ENCODE measurements around the gene ZNF407.

ZNF407 gene

DNA sequence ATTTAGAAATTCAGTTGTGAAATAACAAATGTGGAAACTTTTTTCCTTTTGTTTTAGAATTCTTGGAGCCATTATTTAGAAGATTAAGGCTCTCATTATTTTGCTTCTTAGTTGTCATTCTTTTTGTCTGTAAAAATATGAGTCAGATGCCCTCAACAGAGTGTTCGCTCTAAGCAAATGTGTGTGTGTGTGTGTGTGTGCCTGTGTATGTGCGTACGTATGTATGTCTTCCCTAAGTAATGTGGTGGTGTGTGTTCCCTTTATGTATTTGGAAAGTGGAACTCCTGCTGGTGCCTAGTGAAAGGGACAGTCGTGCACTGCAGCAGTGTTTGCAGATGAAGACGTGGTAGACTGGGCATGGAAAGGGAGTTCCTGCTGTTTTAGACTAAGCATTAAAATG is 27.5 kb downstream of the ZNF407 start:
- no peak for TF ChIP-seq Cebpa-rat (IDR thresholded peaks at IDR 0.05)

DNA sequence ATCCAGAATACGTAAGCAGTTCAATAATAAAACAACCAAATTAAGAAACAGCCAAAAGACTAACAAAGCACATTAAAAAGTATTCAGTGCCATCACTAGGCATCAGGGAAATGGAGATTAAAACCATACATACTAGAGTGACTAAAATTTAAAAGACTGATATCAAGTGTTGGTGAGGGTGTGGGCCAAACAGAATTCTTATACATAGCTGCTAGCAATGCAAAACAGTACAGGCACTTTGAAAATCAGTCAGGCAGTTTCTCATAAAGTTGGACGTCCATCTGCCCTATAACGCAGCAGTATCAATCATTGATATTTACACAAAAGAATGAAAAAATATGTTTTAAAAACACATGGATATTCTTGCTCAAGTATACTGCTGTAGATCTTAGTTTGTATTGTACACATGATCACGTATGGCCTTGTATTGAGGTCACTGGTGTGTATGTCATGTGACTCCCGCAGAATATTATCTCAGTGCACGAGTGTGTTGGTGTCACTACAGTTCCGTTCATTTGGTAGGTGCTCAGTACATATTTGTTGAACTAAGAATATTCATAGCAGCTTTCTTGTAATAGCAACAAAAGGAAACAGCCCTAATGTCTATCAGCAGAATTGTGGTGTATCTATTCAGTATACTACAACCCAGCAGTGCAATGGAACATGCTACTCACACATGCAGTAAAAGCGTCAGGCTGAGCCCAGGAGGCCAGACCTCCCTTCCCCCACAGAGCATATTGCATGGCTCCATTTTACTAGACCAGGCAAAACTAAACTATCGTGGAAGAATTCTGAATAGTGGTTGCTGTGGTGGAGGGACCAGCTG is 28.6 kb downstream of the ZNF407 start:
- TF ChIP-seq Cebpa-rat (IDR thresholded peaks at IDR 0.05), result no peak
- Histone ChIP-seq H3K27ac (no peak overlapping the region), H3K4me3 (no peak overlapping the region), H3K9ac (no peak overlapping the region), H3K27me3 (no peaks in the 10 kb centered on the region), H3K9me3 (replicated peaks in 1 of 11) (peaks cover 0 to 9% (median 6%) of the 10 kb centered on the region in 11 experiments; a peak in 8 of 22 replicates), H3K4me1 (peaks cover 25 to 62% (median 39%) of the 10 kb centered on the region in 10 experiments), H3K4me2 (peak overlapping the region in 1 of 11 experiments; percentile 3; a peak in 1 of 22 replicates), H4K20me1 (peaks cover 3 to 63% (median 39%) of the 10 kb centered on the region in 11 experiments; a peak in 19 of 22 replicates), H3K36me3 (peaks cover 0 to 11% (median 5%) of the 10 kb centered on the region in 11 experiments; a peak in 4 of 22 replicates)

More for the DNA sequence above, 27.5 kb downstream of the ZNF407 start:
- Histone ChIP-seq H3K9me3 (replicated peaks in 1 of 11) (peaks cover 0 to 9% (median 6%) of the 10 kb centered on the region in 11 experiments; a peak in 8 of 22 replicates), H3K4me1 (peaks cover 14 to 60% (median 33%) of the 10 kb centered on the region in 10 experiments), H3K4me3 (no peak overlapping the region), H3K4me2 (0 out of 22 replicates have a peak overlapping the region, but pooled peaks of 2 of the 11 experiments have one; percentile 5 to 14), H4K20me1 (peaks cover 4 to 74% (median 44%) of the 10 kb centered on the region in 11 experiments; a peak in 20 of 22 replicates), H3K27me3 (no peaks in the 10 kb centered on the region), H3K9ac (no peak overlapping the region), H3K36me3 (peaks cover 0 to 11% (median 5%) of the 10 kb centered on the region in 11 experiments; a peak in 4 of 22 replicates), H3K27ac (no peak overlapping the region)

DNA sequence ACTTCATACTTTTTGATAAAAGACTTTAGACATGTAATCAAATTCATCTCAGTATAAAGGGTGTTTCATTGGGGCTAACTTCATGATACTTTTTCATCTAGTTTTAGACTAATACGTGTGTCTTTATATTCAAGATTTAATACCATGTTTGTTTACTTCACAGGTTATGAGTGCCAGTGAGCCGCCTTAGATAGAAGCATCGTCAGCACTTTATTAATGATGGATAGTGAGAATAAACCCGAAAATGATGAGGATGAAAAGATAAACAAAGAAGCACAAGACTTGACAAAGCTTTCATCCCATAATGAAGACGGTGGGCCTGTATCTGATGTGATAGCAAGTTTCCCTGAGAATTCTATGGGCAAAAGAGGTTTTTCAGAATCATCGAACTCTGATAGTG is 33.1 kb downstream of the ZNF407 start:
- Histone ChIP-seq H3K36me3 (peaks cover 4 to 47% (median 42%) of the 10 kb centered on the region in 11 experiments; a peak in 21 of 22 replicates), H3K9ac (peak overlapping the region; percentile 4 to 70 (median 63); a peak in 19 of 22 replicates), H3K27ac (peak overlapping the region; percentile 22 to 82 (median 72); a peak in 21 of 22 replicates), H3K4me2 (peak overlapping the region; percentile 66 to 98 (median 81)), H3K9me3 (replicated peaks in 1 of 11) (peaks cover 0 to 34% (median 6%) of the 10 kb centered on the region in 11 experiments; a peak in 9 of 22 replicates), H3K27me3 (no peaks in the 10 kb centered on the region), H3K4me3 (peak overlapping the region in 8 of 10 experiments; percentile 6 to 45 (median 32); a peak in 11 of 20 replicates), H4K20me1 (peaks cover 0 to 17% (median 4%) of the 10 kb centered on the region in 11 experiments; a peak in 9 of 22 replicates), H3K4me1 (peaks cover 29 to 70% (median 49%) of the 10 kb centered on the region in 10 experiments)
- no peak for TF ChIP-seq Cebpa-rat (IDR thresholded peaks at IDR 0.05)

DNA sequence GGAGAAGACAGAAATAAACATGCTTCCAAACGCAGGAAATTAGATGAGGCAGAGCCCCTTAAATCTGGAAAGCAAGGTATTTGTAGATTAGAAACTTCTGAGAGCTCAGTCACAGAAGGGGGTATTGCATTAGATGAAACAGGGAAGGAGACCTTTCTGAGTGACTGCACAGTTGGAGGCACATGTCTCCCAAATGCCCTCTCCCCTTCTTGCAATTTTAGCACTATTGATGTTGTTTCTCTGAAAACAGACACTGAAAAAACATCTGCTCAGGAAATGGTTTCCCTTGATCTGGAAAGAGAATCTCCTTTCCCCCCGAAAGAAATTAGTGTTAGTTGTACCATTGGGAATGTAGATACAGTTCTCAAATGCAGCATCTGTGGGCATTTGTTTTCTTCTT is 33.5 kb downstream of the ZNF407 start:
- H3K4me3 ChIP-seq, result peak overlapping the region in 9 of 10 experiments; percentile 6 to 45 (median 29); a peak in 14 of 20 replicates
- peaks cover 7 to 49% (median 43%) of the 10 kb centered on the region in 11 experiments; a peak in 21 of 22 replicates for H3K36me3 ChIP-seq
- peak overlapping the region; percentile 66 to 98 (median 81) for H3K4me2 ChIP-seq
- H3K27me3 ChIP-seq, result no peaks in the 10 kb centered on the region
- H4K20me1 ChIP-seq, result peaks cover 0 to 13% (median 4%) of the 10 kb centered on the region in 11 experiments; a peak in 9 of 22 replicates
- H3K9me3 ChIP-seq (replicated peaks in 1 of 11), result peaks cover 0 to 34% (median 6%) of the 10 kb centered on the region in 11 experiments; a peak in 9 of 22 replicates
- H3K9ac ChIP-seq, result peak overlapping the region; percentile 4 to 70 (median 63); a peak in 20 of 22 replicates
- no peak for TF ChIP-seq Cebpa-rat (IDR thresholded peaks at IDR 0.05)
- peaks cover 29 to 70% (median 49%) of the 10 kb centered on the region in 10 experiments for H3K4me1 ChIP-seq
- H3K27ac ChIP-seq, result peak overlapping the region in 10 of 11 experiments; percentile 53 to 82 (median 74); a peak in 20 of 22 replicates

DNA sequence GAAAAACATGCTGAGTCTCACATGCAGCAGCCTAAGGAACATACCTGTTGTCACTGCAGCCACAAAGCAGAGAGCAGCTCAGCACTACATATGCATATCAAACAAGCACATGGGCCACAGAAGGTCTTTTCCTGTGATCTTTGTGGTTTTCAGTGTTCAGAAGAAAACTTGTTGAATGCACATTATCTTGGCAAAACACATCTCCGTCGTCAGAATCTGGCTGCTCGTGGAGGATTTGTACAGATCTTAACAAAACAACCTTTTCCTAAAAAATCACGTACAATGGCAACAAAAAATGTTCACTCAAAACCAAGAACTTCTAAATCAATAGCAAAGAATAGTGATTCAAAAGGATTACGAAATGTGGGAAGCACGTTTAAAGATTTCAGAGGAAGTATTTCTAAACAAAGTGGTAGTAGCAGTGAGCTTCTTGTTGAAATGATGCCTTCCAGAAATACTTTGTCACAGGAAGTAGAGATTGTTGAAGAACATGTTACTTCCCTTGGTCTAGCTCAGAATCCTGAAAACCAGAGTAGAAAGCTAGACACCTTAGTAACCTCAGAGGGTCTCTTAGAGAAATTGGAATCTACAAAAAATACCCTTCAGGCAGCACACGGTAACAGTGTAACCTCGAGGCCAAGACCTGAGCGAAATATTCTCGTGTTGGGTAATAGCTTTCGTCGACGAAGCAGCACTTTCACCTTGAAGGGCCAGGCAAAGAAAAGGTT is 34.1 kb downstream of the ZNF407 start:
- H3K4me3 ChIP-seq, result peak overlapping the region in 9 of 10 experiments; percentile 6 to 45 (median 29); a peak in 14 of 20 replicates

DNA sequence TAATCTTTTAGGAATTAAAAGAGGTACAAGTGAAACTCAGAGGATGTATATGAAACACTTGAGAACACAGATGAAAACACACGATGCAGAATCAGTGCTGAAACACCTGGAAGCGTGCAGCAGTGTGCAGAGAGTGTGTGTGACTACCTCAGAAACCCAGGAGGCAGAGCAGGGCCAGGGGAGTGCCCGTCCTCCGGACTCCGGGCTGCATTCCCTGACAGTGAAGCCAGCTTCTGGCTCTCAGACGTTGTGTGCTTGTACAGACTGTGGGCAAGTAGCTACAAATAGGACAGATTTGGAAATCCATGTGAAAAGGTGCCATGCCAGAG is 34.6 kb downstream of the ZNF407 start:
- Histone ChIP-seq H3K4me2 (peak overlapping the region; percentile 66 to 98 (median 81)), H3K27ac (peak overlapping the region in 10 of 11 experiments; percentile 53 to 82 (median 74); a peak in 20 of 22 replicates), H3K4me1 (peaks cover 29 to 71% (median 52%) of the 10 kb centered on the region in 10 experiments)

More for the DNA sequence above, 34.1 kb downstream of the ZNF407 start:
- Histone ChIP-seq H3K27ac (peak overlapping the region in 10 of 11 experiments; percentile 53 to 82 (median 74); a peak in 20 of 22 replicates), H3K36me3 (peaks cover 7 to 50% (median 46%) of the 10 kb centered on the region in 11 experiments; a peak in 21 of 22 replicates), H3K4me1 (peaks cover 29 to 71% (median 49%) of the 10 kb centered on the region in 10 experiments), H3K27me3 (no peaks in the 10 kb centered on the region), H3K9me3 (replicated peaks in 1 of 11) (peaks cover 0 to 34% (median 6%) of the 10 kb centered on the region in 11 experiments; a peak in 9 of 22 replicates), H3K4me2 (peak overlapping the region; percentile 66 to 98 (median 81)), H4K20me1 (peaks cover 0 to 8% (median under 1%) of the 10 kb centered on the region in 11 experiments; a peak in 7 of 22 replicates), H3K9ac (peak overlapping the region; percentile 4 to 70 (median 63); a peak in 21 of 22 replicates)
- TF ChIP-seq Cebpa-rat (IDR thresholded peaks at IDR 0.05), result peak in 2 of 11 experiments; percentile 28 to 32; a peak in 4 of 22 replicates

DNA sequence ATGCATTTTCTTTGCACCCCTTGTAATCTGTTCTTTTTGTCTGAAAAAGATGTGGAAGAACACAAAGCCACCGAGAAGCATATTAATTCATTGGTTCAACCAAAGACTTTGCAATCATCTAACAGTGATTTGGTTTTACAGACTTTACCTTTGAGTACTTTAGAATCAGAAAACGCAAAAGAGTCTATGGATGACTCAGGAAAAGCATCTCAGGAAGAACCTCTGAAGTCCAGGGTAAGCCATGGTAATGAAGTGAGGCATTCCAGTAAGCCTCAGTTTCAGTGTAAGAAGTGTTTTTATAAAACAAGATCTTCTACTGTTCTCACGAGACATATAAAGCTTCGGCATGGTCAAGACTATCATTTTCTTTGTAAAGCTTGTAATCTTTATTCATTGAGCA is 35.2 kb downstream of the ZNF407 start:
- H3K36me3 ChIP-seq, result peaks cover 7 to 58% (median 47%) of the 10 kb centered on the region in 11 experiments; a peak in 21 of 22 replicates
- no peaks in the 10 kb centered on the region for H3K27me3 ChIP-seq
- no peaks in the 10 kb centered on the region; a peak in 2 of 22 replicates for H4K20me1 ChIP-seq
- H3K4me3 ChIP-seq, result no peak overlapping the region
- H3K9me3 ChIP-seq (replicated peaks in 1 of 11), result peaks cover 0 to 34% (median 6%) of the 10 kb centered on the region in 11 experiments; a peak in 9 of 22 replicates
- peak overlapping the region in 5 of 11 experiments; percentile 48 to 66 (median 61); a peak in 7 of 22 replicates for H3K9ac ChIP-seq
- H3K4me2 ChIP-seq, result peak overlapping the region in 9 of 11 experiments; percentile 66 to 98 (median 83); a peak in 17 of 22 replicates
- H3K27ac ChIP-seq, result peak overlapping the region in 10 of 11 experiments; percentile 53 to 82 (median 74); a peak in 18 of 22 replicates
- H3K4me1 ChIP-seq, result peaks cover 29 to 75% (median 57%) of the 10 kb centered on the region in 10 experiments
- TF ChIP-seq Cebpa-rat (IDR thresholded peaks at IDR 0.05), result no peak

More for the DNA sequence above, 34.6 kb downstream of the ZNF407 start:
- Histone ChIP-seq H4K20me1 (peaks cover 0 to 2% (median 0%) of the 10 kb centered on the region in 11 experiments; a peak in 2 of 22 replicates), H3K4me3 (peak overlapping the region in 6 of 10 experiments; percentile 23 to 45 (median 34); a peak in 6 of 20 replicates), H3K9me3 (replicated peaks in 1 of 11) (peaks cover 0 to 34% (median 6%) of the 10 kb centered on the region in 11 experiments; a peak in 9 of 22 replicates), H3K27me3 (no peaks in the 10 kb centered on the region), H3K9ac (peak overlapping the region in 9 of 11 experiments; percentile 14 to 70 (median 63); a peak in 14 of 22 replicates), H3K36me3 (peaks cover 7 to 53% (median 47%) of the 10 kb centered on the region in 11 experiments; a peak in 21 of 22 replicates)
- TF ChIP-seq Cebpa-rat (IDR thresholded peaks at IDR 0.05), result no peak

Data from BLaER1 treated with 17β-estradiol and CSF1 and Interleukin-3, amounts not matched to agents 10 nM and 100 nM (cell line).